Measurements from ENCODE around the gene TTLL10. TPM values are rescaled to one million over a fixed set of nuclear protein-coding genes. Genes with fewer than 3 reads are reported as not detected.

The TTLL10 gene
- total RNA-seq, 2 experiments from 2014 or later: not detected

DNA sequence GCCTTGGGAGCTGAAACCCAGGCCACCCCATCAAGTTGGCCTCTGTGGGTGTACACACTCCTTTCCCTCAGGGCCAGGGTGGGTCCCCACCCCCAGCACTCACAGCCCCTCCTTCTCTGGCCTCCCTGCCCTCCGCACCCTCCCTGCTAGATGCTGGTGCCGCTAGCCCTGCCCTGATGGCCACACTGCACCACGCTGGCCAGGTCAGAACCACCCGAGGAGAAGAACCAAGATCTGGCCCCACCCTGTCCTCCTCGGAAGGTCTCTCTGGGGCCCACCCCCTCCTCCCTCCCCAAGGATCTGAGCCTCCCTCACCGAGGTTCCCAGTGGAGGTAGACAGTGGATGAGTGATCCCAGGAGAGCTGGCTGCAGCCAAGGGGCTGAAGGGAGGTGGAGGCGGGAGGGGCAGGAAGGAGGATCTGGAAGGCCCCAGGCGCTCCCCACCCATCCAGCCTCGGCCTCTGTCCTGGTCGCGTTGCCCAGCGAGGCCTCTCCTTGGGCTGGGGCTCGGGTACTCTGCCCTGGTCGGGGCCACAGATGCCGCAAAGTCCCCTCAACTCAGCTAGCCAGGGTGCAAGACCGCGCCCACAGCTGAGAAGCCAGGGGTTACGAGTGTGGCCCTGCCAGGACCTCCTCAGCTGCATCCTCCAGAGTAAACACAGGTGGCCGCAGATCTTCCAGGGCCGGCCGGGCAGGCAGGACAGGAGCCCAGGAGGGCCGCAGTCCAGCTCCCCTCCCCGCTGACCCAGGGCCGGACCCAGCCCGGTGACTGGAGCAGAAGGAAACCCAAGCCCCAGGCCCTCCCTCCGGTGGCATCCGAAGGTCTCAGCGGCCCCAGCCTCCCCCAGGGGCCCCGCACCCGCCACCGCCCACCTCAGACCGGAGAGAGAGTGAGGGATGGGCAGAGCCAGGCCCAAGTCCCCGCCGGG lies 63.5 kb downstream of the TTLL10 start:
- H3K4me1 Mint-ChIP-seq: peaks cover 17% of the 10 kb centered on the region

DNA sequence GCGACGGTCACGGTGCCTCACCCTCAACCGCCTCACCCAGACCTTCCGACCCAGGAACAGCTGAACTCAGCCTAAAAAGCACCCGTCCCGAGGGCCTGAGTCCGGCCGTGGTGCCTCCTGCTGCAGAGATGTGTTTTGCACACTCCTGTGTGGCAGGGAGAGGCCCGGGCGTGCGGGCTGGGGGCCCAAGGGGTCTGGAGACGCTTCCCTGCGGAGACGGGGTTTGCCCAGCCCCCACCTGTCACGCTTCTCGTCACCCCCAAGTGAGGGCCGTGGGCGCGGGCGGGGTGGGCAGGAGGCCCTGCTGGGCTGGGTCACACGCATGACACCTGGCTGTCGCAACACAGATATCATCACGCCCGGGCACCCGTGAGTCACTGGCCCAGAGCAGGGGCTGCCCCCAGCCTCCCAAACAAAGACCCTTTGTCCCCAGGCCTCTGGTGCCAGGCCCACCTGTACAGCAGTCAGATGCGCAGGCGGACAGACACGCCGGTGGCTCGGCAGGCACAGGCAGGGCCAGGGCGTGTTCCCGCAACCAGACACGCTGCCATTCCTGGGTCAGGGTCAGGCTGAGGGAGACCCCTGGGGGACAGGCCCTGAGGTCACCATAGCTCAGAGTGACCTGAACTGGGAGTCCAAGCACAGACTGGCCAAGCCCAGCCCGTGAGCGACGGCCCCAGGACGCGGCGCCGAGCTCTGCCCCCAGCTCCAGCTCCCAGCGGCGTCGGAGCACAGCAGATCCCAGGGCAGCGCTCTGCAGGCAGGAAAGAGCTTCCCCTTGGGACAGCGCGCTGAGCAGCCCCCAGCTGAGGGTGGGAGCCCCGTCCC lies 64.4 kb downstream of the TTLL10 start:
- Mint-ChIP-seq H3K27me3 (no peaks in the 10 kb centered on the region), H3K9me3 (ENCODE audit: low read depth) (no peaks in the 10 kb centered on the region), H3K36me3 (peaks cover 6% of the 10 kb centered on the region), H3K4me1 (peaks cover 15% of the 10 kb centered on the region), H3K4me3 (no peak overlapping the region), H3K27ac (no peak overlapping the region)
- DNase-seq (no peak), ATAC-seq (no peak)
- CTCF ChIA-PET: interaction anchor here (1.1 kb wide), 1 partner anchor 117 kb away, joined by 3 read pairs; no protein-coding TSS in a partner anchor

More for the DNA sequence above, 63.5 kb downstream of the TTLL10 start:
- H3K9me3 Mint-ChIP-seq (ENCODE audit: low read depth): no peaks in the 10 kb centered on the region
- H3K27me3 Mint-ChIP-seq: no peaks in the 10 kb centered on the region
- DNase-seq (no peak), ATAC-seq (no peak)
- CTCF ChIA-PET: interaction anchor here (1.1 kb wide), 1 partner anchor 116 kb away, joined by 3 read pairs; no protein-coding TSS in a partner anchor
- no peak overlapping the region for H3K4me3 Mint-ChIP-seq
- H3K36me3 Mint-ChIP-seq: peaks cover 6% of the 10 kb centered on the region
- H3K27ac Mint-ChIP-seq: no peak overlapping the region

DNA sequence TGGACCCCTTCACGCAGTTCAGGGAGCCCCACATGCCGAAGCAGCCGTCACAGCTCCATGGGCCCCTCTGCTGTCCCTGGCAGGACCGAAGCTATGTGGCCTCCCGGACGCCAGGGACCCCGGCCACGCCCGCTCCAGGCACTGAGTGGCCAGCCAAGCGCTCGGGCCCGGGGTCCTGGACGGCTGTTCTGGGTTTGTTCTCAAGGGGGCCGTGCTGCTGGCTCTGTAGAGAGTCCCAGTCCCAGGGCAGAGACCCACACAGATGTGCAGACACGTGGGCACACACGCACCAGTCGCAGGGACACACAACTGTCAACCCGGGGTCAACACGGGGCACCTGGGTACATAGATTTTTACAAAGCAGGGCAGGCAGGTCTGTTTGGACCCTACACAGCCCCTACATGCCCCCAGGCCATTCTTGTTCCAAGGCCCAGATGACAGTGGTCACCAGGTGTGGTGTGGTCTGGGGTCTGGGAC lies 65.1 kb downstream of the TTLL10 start:
- ATAC-seq: no peak
- no peaks in the 10 kb centered on the region for H3K9me3 Mint-ChIP-seq (ENCODE audit: low read depth)
- DNase-seq: no peak
- H3K4me1 Mint-ChIP-seq: peaks cover 10% of the 10 kb centered on the region
- CTCF ChIA-PET: no interaction called here
- no peaks in the 10 kb centered on the region for H3K27me3 Mint-ChIP-seq
- no peak overlapping the region for H3K27ac Mint-ChIP-seq
- H3K4me3 Mint-ChIP-seq: no peak overlapping the region
- peaks cover 2% of the 10 kb centered on the region for H3K36me3 Mint-ChIP-seq

DNA sequence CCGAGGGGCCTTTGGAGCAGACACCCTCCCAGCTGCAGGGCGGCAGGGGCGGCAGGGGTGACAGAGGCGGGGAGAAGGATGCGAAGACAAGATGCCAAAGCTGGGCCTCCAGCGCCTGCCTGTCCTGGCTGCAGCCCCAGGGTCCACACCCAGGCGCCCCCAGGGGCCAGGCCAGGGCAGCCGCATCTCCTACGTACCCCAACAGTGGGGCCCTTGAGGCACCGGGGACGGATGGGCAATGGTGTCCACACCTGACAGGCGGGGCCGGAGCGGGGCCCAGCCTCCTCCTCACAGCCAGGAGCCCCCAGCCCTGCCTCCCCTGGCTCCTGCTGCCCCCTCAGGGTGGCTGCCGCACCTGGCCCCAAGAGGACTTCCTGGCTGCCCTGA lies 65.5 kb downstream of the TTLL10 start:
- no peaks in the 10 kb centered on the region for H3K27me3 Mint-ChIP-seq
- no peak overlapping the region for H3K4me3 Mint-ChIP-seq
- ATAC-seq (no peak), DNase-seq (no peak)
- peaks cover 6% of the 10 kb centered on the region for H3K4me1 Mint-ChIP-seq
- H3K27ac Mint-ChIP-seq: no peak overlapping the region
- CTCF ChIA-PET: no interaction called here
- H3K36me3 Mint-ChIP-seq: peaks cover under 1% of the 10 kb centered on the region
- H3K9me3 Mint-ChIP-seq (ENCODE audit: low read depth): no peaks in the 10 kb centered on the region

DNA sequence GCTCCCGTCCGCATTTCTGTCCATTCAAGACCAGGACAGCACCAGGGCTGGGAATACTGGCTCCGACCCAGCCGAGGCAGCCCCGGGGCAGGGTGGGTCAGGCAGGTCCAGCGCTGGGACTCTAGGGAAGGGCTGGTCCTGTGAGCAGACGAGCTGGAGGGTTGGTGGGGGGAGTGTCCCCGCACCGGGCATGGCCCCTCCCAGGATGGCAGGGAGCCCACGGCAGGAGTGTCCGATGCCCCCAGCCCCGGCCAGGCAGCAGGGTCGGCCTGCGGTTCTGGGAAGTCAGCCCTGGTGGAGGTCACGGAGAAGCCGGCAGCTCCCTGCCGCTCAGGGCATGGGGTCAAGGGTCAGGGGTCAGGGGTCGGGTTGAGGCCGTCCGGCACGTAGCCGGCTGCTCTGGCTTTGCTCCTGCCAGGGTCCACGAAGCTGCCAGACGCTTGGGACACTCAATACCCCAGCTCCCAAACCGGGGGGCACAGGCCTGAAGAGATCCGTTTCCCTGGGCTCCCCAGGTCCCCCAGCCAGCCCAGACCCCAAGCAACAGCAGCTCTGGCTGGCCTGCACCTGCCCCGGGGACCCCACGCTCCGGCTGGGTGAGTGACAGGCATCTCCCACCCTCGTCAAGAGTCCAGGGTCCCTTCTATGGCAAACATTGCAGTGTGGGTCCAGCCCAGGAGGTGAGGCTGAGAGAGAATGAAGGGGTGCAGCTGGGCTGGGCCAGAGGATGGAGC lies 66.1 kb downstream of the TTLL10 start:
- no peak for DNase-seq
- H3K27me3 Mint-ChIP-seq: no peaks in the 10 kb centered on the region
- no peak overlapping the region for H3K4me3 Mint-ChIP-seq
- H3K4me1 Mint-ChIP-seq: no peaks in the 10 kb centered on the region
- CTCF ChIA-PET: no interaction called here
- H3K36me3 Mint-ChIP-seq: no peaks in the 10 kb centered on the region
- no peak overlapping the region for H3K27ac Mint-ChIP-seq
- no peak for ATAC-seq
- H3K9me3 Mint-ChIP-seq (ENCODE audit: low read depth): no peaks in the 10 kb centered on the region

DNA sequence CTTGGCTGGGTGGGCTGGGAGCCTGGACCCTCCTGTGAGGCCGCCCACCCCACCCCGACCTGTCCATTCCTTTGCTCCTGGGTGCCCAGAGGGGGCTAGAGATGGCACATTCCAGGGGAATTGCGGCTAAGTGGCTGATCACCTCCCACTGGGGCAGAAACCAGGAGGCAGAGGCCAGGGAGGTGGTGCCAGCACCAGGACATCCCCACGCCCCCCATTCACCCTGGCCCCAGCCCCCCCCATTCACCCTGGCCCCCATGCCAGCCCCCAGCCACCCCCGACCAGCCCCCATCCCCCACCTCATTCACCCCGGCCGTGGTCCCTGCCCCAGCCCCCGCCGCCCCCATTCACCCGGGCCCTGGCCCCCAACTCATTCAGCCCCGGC lies 66.7 kb downstream of the TTLL10 start:
- ATAC-seq: no peak
- Mint-ChIP-seq H3K27me3 (no peaks in the 10 kb centered on the region), H3K4me1 (no peaks in the 10 kb centered on the region)

DNA sequence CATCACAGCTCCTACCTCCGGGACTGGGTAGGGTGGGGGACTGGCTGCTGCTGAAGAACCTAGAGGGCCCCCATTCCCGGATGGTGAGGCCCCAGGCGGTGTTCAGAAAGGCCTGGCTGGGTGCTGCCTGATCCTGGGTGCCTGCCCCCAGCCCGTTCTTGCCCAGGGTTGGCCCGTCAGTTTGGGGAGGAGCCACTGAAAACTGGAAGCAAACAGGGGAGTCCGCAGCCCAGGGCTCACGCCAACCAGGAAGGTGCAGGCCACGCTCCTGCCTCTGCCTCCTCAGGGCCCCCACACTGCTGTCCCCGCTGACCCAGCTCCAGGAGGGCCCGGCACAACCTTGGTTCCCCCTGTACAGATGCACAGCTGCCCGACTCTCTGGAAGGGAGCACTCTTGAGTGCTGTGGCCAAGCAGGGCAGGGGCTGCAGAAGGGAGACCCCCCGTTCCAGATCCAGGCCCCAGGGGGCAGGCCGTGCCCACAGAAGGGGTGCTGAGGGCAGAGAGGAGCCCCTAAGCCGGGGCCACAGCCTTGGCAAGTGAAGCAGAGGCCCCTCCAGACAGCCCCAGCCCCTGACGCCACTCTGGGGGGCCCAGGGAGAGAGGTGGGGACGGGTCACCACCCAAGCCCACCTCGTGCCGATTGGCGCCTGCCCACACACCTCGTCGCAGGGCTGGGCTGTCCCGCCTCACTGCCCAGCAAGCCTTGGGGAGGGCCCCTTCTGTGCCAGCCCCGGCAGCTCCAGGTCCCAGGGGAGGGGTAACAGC lies 67.3 kb downstream of the TTLL10 start:
- Mint-ChIP-seq H3K4me3 (no peak overlapping the region), H3K36me3 (no peaks in the 10 kb centered on the region), H3K27me3 (no peaks in the 10 kb centered on the region), H3K27ac (no peak overlapping the region), H3K4me1 (no peaks in the 10 kb centered on the region), H3K9me3 (ENCODE audit: low read depth) (no peaks in the 10 kb centered on the region)
- ATAC-seq (no peak), DNase-seq (no peak)
- CTCF ChIA-PET: no interaction called here

More for the DNA sequence above, 66.7 kb downstream of the TTLL10 start:
- Mint-ChIP-seq H3K36me3 (no peaks in the 10 kb centered on the region), H3K27ac (no peak overlapping the region), H3K4me3 (no peak overlapping the region), H3K9me3 (ENCODE audit: low read depth) (no peaks in the 10 kb centered on the region)
- CTCF ChIA-PET: no interaction called here
- no peak for DNase-seq

DNA sequence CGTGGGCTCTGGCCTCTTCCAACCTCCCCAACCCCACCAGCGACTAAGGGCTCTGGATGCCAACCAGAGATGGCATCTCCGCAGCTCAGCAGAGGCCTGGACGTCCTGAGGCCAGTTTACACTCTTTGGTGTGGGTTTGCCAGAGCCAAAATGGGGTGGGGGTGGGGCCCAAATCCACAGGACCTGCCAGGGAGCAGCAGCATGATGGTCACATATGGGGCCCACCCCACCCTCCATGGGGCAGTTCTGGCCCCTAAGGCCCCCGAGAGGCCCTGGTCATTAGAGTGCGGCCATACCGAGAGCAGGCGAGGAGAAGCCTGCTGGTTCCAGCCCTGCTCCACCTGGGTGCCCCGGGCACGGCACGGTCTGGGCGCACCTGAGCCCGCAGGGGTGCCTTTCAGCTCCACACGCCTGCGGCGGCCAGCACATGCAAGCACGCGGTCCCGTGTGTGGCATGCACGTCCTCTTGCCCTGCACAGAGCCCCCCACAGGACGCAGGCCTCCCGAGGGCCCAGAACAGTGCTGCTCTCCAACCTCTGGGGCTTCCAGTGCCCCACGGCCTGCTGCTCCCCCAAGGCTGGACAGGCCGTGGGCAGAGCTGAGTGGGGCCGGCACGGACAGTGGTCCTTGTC lies 68.0 kb downstream of the TTLL10 start:
- no peaks in the 10 kb centered on the region for H3K36me3 Mint-ChIP-seq
- DNase-seq: no peak

DNA sequence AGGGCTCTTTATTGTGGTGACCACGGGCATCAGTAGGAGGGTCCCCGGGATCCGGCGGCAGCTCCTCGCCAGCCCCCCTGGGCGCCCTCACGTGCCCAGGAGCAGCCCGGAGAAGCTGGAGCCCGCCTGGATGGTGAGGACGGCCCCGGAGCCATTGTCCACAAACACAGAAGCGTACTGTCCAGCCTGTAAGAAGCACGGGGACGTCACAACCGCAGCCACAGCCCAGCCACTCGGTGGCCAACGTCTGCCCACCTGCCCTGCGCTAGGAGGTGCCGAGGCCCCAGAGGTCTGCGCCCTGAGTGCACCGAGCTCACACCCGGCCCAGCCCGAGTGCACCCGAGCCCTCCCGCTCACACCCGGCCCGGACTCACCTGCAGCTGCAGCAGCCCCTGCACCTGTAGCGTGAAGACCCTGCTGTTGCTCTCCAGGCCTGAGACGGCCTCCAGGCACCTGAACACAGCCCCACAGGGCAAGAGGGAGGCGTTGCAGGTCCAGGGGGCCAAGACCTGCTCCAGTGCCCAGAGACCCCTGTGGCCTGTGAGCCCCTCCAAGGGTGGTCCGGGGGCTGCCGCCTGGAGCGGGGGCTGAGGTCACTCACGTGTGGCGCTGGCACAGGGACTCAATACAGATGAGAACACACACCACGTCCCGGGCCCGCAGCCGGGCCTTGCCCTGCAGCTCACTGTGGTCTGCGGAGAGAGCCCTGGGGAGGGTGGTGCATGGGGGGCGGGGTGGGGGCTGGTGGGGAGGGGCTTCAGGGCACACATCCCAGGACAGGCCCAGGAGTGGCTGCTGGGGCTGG lies 69.0 kb downstream of the TTLL10 start:
- no peaks in the 10 kb centered on the region for H3K36me3 Mint-ChIP-seq
- H3K9me3 Mint-ChIP-seq (ENCODE audit: low read depth): no peaks in the 10 kb centered on the region
- ATAC-seq: no peak
- no peaks in the 10 kb centered on the region for H3K4me1 Mint-ChIP-seq
- CTCF ChIA-PET: no interaction called here
- H3K27ac Mint-ChIP-seq: no peak overlapping the region
- no peak for DNase-seq
- H3K27me3 Mint-ChIP-seq: peaks cover 3% of the 10 kb centered on the region
- no peak overlapping the region for H3K4me3 Mint-ChIP-seq

More for the DNA sequence above, 68.0 kb downstream of the TTLL10 start:
- no peaks in the 10 kb centered on the region for H3K27me3 Mint-ChIP-seq
- H3K27ac Mint-ChIP-seq: no peak overlapping the region
- no peaks in the 10 kb centered on the region for H3K4me1 Mint-ChIP-seq
- no peak overlapping the region for H3K4me3 Mint-ChIP-seq
- no peaks in the 10 kb centered on the region for H3K9me3 Mint-ChIP-seq (ENCODE audit: low read depth)
- ATAC-seq: no peak
- CTCF ChIA-PET: no interaction called here

DNA sequence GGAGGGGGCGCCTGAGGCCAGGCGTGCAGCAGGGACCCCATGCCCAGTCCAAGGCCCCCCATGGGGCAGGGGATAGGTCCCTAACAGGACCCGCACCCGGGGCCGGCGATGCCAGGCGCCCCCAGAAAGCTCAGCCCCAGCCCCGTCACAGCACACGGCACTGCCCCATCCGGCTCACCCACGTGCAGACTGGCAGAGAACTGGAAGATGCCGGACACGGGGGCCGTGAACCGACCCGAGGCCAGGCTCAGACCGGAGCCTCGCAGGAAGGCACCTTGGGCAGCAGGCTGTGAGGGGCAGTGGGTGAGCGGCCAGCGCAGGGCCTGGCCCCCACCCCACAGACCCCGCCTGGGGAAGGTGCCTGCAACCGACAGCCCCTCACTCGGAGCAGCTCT lies 69.6 kb downstream of the TTLL10 start:
- H3K4me3 Mint-ChIP-seq: no peak overlapping the region
- CTCF ChIA-PET: no interaction called here
- H3K9me3 Mint-ChIP-seq (ENCODE audit: low read depth): no peaks in the 10 kb centered on the region
- H3K36me3 Mint-ChIP-seq: no peaks in the 10 kb centered on the region
- DNase-seq (no peak), ATAC-seq (no peak)
- peaks cover 3% of the 10 kb centered on the region for H3K27me3 Mint-ChIP-seq
- no peaks in the 10 kb centered on the region for H3K4me1 Mint-ChIP-seq
- no peak overlapping the region for H3K27ac Mint-ChIP-seq

DNA sequence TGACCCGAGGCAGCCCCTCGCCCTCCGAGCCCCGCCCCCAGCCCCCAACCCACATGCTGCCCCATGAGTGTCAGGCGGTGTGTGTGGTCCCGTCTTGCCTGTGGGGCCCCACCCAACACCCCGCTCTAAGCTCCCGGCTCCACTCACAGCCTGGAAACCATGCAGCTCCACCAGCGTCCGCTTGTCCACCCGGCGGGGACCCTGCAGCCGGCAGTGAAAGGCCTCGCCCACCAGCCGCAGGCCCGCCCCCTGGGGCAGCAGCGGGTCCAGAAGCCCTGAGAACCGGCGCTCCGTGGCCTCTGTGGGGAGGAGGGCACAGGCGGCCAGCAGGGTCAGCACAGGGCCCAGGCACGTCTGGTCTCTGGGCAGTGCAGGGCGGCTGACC lies 70.1 kb downstream of the TTLL10 start:
- Mint-ChIP-seq H3K4me1 (no peaks in the 10 kb centered on the region), H3K4me3 (no peak overlapping the region), H3K36me3 (no peaks in the 10 kb centered on the region), H3K27me3 (peaks cover 3% of the 10 kb centered on the region), H3K27ac (no peak overlapping the region), H3K9me3 (ENCODE audit: low read depth) (no peaks in the 10 kb centered on the region)
- CTCF ChIA-PET: no interaction called here
- no peak for DNase-seq
- no peak for ATAC-seq
